PC-3 (cell line): ENCODE results near the gene SCN5A. TPM values are rescaled to one million over a fixed set of nuclear protein-coding genes. Genes with fewer than 3 reads are reported as not detected.

Experiments
- ATAC-seq: fragments of 200-7000 bp; cut with Tn5 transposase; 2 replicates; pipeline ENCODE4 v1.9.1; 2020; ENCODE audit warnings: mild to moderate bottlenecking, moderate library complexity
- BruUV-seq: library from RNA; stranded (reverse); fragments of 400-500 nt; replicated peaks from 2 replicates; lab custom pipeline; 2021; lab: Mats Ljungman, UMichigan
- CTCF ChIA-PET: fragments of 300-600 bp; sonication (Branson Sonifier 250); formaldehyde crosslinking; loops from one replicate; lab custom pipeline; 2022; ENCODE audit warnings: antibody characterized with exemption; lab: Charles Lee
- POLR2A ChIA-PET: fragments of 300-600 bp; sonication (Branson Sonifier 250); formaldehyde crosslinking; loops from one replicate; lab custom pipeline; 2022; ENCODE audit warnings: antibody characterized with exemption; ENCODE audit not compliant: unreplicated experiment; lab: Charles Lee
- DNase-seq: peaks from one replicate; pipeline ENCODE4 v3.0.0-alpha.2; 2015
- H2AFZ ChIP-seq: fragments of 300-600 bp; sonication (generic); 2 replicates; pipeline ENCODE4 v1.6.0; 2016; ENCODE audit warnings: antibody characterized with exemption, low read length
- H3F3A ChIP-seq: fragments of 300-600 bp; sonication (generic); one replicate; pipeline ENCODE4 v1.6.0; 2017; ENCODE audit warnings: antibody characterized with exemption, low read length, control low read depth, mild to moderate bottlenecking; ENCODE audit not compliant: unreplicated experiment
- H3K27ac ChIP-seq: fragments of 300-600 bp; sonication (generic); 2 replicates; pipeline ENCODE4 v1.5.1; 2016; ENCODE audit warnings: mild to moderate bottlenecking, low read length
- H3K27me3 ChIP-seq: fragments of 300-600 bp; sonication (generic); 2 replicates; pipeline ENCODE4 v1.6.1; 2016; ENCODE audit warnings: low read length, mixed read lengths
- H3K36me3 ChIP-seq: fragments of 300-600 bp; sonication (generic); 2 replicates; pipeline ENCODE4 v1.6.1; 2016; ENCODE audit warnings: low read depth, mixed run types, low read length, mixed read lengths
- H3K4me1 ChIP-seq: fragments of 300-600 bp; sonication (generic); 2 replicates; pipeline ENCODE4 v1.5.1; 2016; ENCODE audit warnings: low read length; ENCODE audit not compliant: insufficient read depth
- H3K4me2 ChIP-seq: fragments of 300-600 bp; sonication (generic); 2 replicates; pipeline ENCODE4 v1.6.0; 2016; ENCODE audit warnings: low read length
- H3K4me3 ChIP-seq: fragments of 300-600 bp; sonication (generic); 2 replicates; pipeline ENCODE4 v1.5.1; 2016; ENCODE audit warnings: mild to moderate bottlenecking, low read length, mixed read lengths
- H3K79me2 ChIP-seq: fragments of 300-600 bp; sonication (generic); 2 replicates; pipeline ENCODE4 v1.6.1; 2017; ENCODE audit warnings: low read length, mixed read lengths
- H3K9ac ChIP-seq: fragments of 300-600 bp; sonication (generic); 2 replicates; pipeline ENCODE4 v1.6.0; 2016; ENCODE audit warnings: mild to moderate bottlenecking, low read length
- H3K9me2 ChIP-seq: fragments of 300-600 bp; sonication (generic); replicated peaks from 2 replicates; pipeline ENCODE4 v1.6.1; 2016; ENCODE audit warnings: mixed run types, low read length, mixed read lengths
- H3K9me3 ChIP-seq: fragments of 300-600 bp; sonication (generic); 2 replicates; pipeline ENCODE4 v1.6.1; 2016; ENCODE audit warnings: low read length, mixed read lengths
- H4K20me1 ChIP-seq: fragments of 300-600 bp; sonication (generic); 2 replicates; pipeline ENCODE4 v1.6.1; 2016; ENCODE audit warnings: low read length, mixed read lengths
- EZH2 ChIP-seq: fragments of 300-600 bp; sonication (generic); IDR thresholded peaks from one replicate; pipeline ENCODE4 v1.6.1; 2017; ENCODE audit warnings: antibody characterized with exemption, mild to moderate bottlenecking, low read length; ENCODE audit not compliant: unreplicated experiment
- EZH2phosphoT487 ChIP-seq: fragments of 300-600 bp; sonication (generic); IDR thresholded peaks from 2 replicates; pipeline ENCODE4 v1.6.1; 2018; ENCODE audit warnings: mild to moderate bottlenecking, antibody characterized with exemption, low read length, borderline replicate concordance
- intact Hi-C: fragments of 100-400 bp; cut with micrococcal nuclease; formaldehyde crosslinking; loops from 2 replicates; pipeline ENCODE4 v1.9.0; 2023
- total RNA-seq: library from RNA; depleted of rRNA; stranded (reverse); fragments of >200 nt; gene quantifications from 2 replicates; pipeline ENCODE4 v1.2.3, GENCODE V29; 2014; rRNA removed
- TF ChIP-seq, protein P1 (sequence below): fragments of 300-600 bp; sonication (generic); conservative IDR thresholded peaks from 2 replicates; pipeline ENCODE4 v1.5.1; 2017; ENCODE audit warnings: antibody characterized with exemption, low read depth, mild to moderate bottlenecking, low read length

The SCN5A gene
- total RNA-seq, 1 experiment from 2014 or later = not detected

DNA sequence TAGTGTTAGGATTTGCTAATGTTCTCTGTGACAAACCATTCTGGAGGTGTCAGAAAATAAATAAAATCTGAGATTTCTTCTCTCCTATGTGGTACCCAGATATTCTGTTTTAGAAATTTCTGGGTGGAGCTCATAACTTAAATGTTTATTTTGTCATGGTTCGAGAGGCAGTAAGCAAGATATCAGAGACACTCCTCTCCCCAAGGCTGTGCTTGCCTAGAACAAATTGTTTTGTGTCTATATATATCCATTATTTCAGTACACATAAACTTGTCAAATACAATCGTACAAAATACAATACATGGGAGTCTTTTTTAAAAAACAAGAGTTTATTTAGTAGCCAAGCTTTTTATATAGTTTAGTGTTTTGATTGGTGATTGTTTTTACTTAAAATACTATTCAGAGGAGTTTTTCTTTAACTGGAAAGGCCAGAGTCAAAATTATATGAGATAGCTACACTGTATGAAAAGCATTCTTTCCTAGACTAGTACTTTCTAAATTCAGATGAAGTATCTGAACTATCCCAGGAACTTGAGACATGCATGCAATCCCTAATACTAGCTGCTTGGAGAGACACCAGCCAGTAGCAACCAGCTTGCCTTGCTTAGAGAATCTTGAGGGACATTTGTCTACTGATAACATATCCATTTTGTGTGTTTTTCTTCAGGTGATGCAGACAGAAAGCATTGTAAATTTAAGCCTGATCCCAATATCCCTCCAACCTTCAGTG, 148.6 kb downstream of the SCN5A start:
- no peak overlapping the region for H3K4me2 ChIP-seq
- no peaks in the 10 kb centered on the region for H4K20me1 ChIP-seq
- no peaks in the 10 kb centered on the region for H3K27me3 ChIP-seq
- peaks cover 8% of the 10 kb centered on the region for H3K4me1 ChIP-seq
- peaks cover 13% of the 10 kb centered on the region; the same call in 1 of the 2 replicates for H3K36me3 ChIP-seq
- no peaks in the 10 kb centered on the region for H3K9me2 ChIP-seq
- no peak overlapping the region for H2AFZ ChIP-seq
- no peaks in the 10 kb centered on the region for H3F3A ChIP-seq
- no peak overlapping the region for H3K4me3 ChIP-seq
- H3K27ac ChIP-seq = no peak overlapping the region
- H3K9ac ChIP-seq = no peak overlapping the region
- peaks cover 16% of the 10 kb centered on the region for H3K79me2 ChIP-seq
- H3K9me3 ChIP-seq = no peaks in the 10 kb centered on the region
- intact Hi-C loops = no loop called here
- CTCF ChIA-PET = no interaction called here
- POLR2A ChIA-PET = no interaction called here
- TF ChIP-seq, protein P1, sequence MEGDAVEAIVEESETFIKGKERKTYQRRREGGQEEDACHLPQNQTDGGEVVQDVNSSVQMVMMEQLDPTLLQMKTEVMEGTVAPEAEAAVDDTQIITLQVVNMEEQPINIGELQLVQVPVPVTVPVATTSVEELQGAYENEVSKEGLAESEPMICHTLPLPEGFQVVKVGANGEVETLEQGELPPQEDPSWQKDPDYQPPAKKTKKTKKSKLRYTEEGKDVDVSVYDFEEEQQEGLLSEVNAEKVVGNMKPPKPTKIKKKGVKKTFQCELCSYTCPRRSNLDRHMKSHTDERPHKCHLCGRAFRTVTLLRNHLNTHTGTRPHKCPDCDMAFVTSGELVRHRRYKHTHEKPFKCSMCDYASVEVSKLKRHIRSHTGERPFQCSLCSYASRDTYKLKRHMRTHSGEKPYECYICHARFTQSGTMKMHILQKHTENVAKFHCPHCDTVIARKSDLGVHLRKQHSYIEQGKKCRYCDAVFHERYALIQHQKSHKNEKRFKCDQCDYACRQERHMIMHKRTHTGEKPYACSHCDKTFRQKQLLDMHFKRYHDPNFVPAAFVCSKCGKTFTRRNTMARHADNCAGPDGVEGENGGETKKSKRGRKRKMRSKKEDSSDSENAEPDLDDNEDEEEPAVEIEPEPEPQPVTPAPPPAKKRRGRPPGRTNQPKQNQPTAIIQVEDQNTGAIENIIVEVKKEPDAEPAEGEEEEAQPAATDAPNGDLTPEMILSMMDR = no peak
- TF ChIP-seq EZH2 (no peak), EZH2phosphoT487 (no peak)
- DNase-seq (no peak), ATAC-seq (no peak)
- no TSS peak for BruUV-seq

Other genes with a start within 250 kb of the SCN5A start
- 1.5 and 1.8 TPM in 2 replicates for gene ACVR2B, start 195.8 kb downstream of the SCN5A start, total RNA-seq
- gene EXOG, start 153.3 kb downstream of the SCN5A start, total RNA-seq = 10.0 and 11.3 TPM in 2 replicates
- gene SCN10A, start 166.5 kb upstream of the SCN5A start, total RNA-seq = not detected in 2 replicates